Cardiac muscle cell (in vitro differentiated cells and primary cell): ENCODE measurements around the gene NCMAP. TPM values are rescaled to one million over a fixed set of nuclear protein-coding genes. Genes with fewer than 3 reads are reported as not detected.

Experiments used
- DNase-seq, 2 donors: peaks; one replicate each; pipeline versions ENCODE4 v3.0.0 to v3.0.0-alpha.2; 2010 to 2017; ENCODE audit warnings: low read depth in 1 of 2, low spot score in 1 of 2
- H3K27ac ChIP-seq: fragments of 200-600 bp; sonication (generic); 2 replicates; pipeline ENCODE4 v1.5.1; 2016
- H3K27me3 ChIP-seq: fragments of 200-600 bp; sonication (generic); 2 replicates; pipeline ENCODE4 v1.6.0; 2016; ENCODE audit warnings: control low read depth
- H3K36me3 ChIP-seq: fragments of 200-600 bp; sonication (generic); 2 replicates; pipeline ENCODE4 v1.5.1; 2016; ENCODE audit warnings: control low read depth
- H3K4me1 ChIP-seq: fragments of 200-600 bp; sonication (generic); 2 replicates; pipeline ENCODE4 v1.8.1; 2017; ENCODE audit warnings: low read depth, mild to moderate bottlenecking, mixed run types
- H3K4me3 ChIP-seq: fragments of 200-600 bp; sonication (generic); 2 replicates; pipeline ENCODE4 v1.5.1; 2016; ENCODE audit warnings: mild to moderate bottlenecking
- H3K9me3 ChIP-seq: fragments of 200-600 bp; sonication (generic); 2 replicates; pipeline ENCODE4 v1.5.1; 2017; ENCODE audit warnings: low read depth, mild to moderate bottlenecking, control low read depth
- polyA plus RNA-seq: library from polyadenylated mRNA; unstranded; fragments of >200 nt; fragmentation: Nextera tagmentation; extraction: Ambion mirVana; gene quantifications from 2 replicates; pipeline ENCODE4 v1.2.1, GENCODE V29; 2016
- total RNA-seq: library from RNA; depleted of rRNA; stranded (reverse); fragments of >200 nt; gene quantifications from 2 replicates; pipeline ENCODE4 v1.2.3, GENCODE V29; 2016
- TF ChIP-seq, protein P1 (sequence below): IDR thresholded peaks from 2 replicates; pipeline ENCODE4 v1.5.1; 2012; ENCODE audit warnings: low read depth, mild to moderate bottlenecking, low read length

NCMAP gene
- total and polyA plus RNA-seq, 2 experiments from 2014 or later, result not detected

DNA sequence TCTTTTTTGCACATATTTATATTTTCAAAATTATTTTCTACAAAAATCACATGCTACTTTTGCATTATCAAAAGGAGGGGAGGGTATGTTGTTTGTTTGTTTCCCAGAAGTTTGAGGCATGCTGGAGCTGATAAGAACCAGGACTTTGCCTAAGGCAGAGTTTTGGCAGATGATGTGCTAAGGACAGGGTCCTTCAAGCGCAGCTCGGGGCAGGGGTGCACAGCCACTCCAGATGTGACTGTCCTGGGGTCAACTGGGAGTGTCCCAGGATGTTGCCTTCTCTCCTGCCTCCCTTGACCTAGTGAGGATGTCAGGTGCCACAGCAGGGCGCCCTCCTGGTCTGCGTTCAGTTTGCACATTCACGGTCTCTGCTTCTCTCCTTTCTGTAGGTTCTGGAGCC is 44.7 kb downstream of the NCMAP start:
- DNase-seq, result no peak
- TF ChIP-seq, protein P1, sequence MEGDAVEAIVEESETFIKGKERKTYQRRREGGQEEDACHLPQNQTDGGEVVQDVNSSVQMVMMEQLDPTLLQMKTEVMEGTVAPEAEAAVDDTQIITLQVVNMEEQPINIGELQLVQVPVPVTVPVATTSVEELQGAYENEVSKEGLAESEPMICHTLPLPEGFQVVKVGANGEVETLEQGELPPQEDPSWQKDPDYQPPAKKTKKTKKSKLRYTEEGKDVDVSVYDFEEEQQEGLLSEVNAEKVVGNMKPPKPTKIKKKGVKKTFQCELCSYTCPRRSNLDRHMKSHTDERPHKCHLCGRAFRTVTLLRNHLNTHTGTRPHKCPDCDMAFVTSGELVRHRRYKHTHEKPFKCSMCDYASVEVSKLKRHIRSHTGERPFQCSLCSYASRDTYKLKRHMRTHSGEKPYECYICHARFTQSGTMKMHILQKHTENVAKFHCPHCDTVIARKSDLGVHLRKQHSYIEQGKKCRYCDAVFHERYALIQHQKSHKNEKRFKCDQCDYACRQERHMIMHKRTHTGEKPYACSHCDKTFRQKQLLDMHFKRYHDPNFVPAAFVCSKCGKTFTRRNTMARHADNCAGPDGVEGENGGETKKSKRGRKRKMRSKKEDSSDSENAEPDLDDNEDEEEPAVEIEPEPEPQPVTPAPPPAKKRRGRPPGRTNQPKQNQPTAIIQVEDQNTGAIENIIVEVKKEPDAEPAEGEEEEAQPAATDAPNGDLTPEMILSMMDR, result no peak
- no peaks in the 10 kb centered on the region for H3K27me3 ChIP-seq
- no peaks in the 10 kb centered on the region for H3K36me3 ChIP-seq
- no peak overlapping the region for H3K4me3 ChIP-seq
- no peaks in the 10 kb centered on the region for H3K9me3 ChIP-seq
- H3K27ac ChIP-seq, result no peak overlapping the region
- no peaks in the 10 kb centered on the region for H3K4me1 ChIP-seq

DNA sequence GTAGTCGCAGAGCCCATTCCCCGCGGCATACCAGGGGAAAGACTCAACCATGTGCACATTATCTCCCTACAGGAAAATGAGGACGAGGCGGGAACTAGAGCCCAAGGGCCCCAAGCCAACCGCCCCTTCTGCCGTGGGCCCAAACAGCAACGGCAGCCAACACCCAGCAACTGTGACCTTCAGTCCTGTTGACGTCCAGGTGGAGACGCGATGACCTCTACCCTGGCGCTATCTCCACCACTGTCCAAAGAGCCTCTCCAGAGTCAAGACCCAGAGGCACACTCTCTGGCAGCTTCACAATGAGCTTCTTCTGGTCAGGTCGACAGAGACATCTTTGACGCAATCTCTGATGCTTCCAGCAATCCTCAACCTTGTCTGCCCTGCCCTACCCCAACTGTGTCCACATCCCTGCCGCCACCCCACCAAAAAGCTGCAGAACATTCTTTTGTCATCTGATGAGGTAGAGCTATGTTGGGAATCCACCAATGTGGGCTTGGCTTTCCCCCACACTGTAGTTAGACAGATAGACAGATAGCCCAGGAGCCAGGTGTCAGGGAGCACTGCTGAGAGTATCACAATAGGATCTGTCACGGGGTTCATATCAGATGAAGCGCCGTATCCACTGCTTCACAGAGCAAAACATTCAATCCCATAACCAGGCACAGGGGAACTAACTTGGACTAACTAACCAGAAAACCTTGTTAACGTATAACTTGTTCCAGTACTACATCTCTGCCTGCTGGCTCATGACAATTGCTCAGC is 49.8 kb downstream of the NCMAP start:
- H3K4me3 ChIP-seq, result no peak overlapping the region

DNA sequence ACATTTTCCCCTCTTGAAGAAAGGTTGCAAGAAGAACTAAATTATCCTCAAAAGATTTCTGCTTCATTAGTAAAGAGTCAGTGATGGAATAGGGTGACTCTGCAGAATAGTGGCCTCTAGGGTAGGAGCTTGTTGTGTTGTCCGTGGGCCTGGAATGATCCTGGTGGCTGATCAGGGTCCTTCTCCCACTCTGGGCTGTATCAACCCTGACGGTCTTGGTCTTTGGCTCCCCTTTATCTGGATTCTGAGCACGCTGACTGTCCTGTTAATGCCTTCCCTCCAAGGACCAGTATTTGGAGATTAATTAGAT is 50.4 kb downstream of the NCMAP start:
- Histone ChIP-seq H3K4me3 (no peak overlapping the region), H3K4me1 (no peaks in the 10 kb centered on the region), H3K27me3 (no peaks in the 10 kb centered on the region), H3K27ac (no peak overlapping the region), H3K9me3 (no peaks in the 10 kb centered on the region), H3K36me3 (no peaks in the 10 kb centered on the region)
- TF ChIP-seq, protein P1, result no peak
- no peak for DNase-seq

More for the DNA sequence above, 49.8 kb downstream of the NCMAP start:
- H3K4me1 ChIP-seq, result no peaks in the 10 kb centered on the region
- H3K27ac ChIP-seq, result no peak overlapping the region
- no peaks in the 10 kb centered on the region for H3K36me3 ChIP-seq
- H3K27me3 ChIP-seq, result no peaks in the 10 kb centered on the region
- no peaks in the 10 kb centered on the region for H3K9me3 ChIP-seq
- TF ChIP-seq, protein P1, result no peak
- DNase-seq, result no peak

DNA sequence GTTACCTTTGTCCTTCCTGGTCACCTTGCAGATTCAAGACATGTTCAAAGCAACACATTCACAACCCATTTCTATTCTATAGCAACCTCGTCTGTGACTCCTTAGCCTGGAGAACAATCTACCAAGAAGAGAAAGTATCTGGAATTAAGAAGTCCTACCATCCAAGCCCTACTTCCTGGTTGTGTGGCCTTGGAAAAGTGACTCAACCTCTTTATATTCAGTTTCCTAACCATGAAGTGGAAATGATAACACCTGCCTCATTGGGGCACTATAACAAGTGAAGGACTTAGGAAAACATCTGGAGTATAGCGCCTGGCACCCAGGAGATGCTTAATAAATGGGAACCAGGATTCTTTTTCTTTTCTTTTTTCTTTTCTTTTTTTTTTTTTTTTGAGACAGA is 50.7 kb downstream of the NCMAP start:
- no peaks in the 10 kb centered on the region for H3K9me3 ChIP-seq
- no peak overlapping the region for H3K4me3 ChIP-seq
- no peaks in the 10 kb centered on the region for H3K36me3 ChIP-seq
- H3K27me3 ChIP-seq, result no peaks in the 10 kb centered on the region
- H3K27ac ChIP-seq, result no peak overlapping the region
- H3K4me1 ChIP-seq, result no peaks in the 10 kb centered on the region
- DNase-seq, result no peak
- TF ChIP-seq, protein P1, result no peak

DNA sequence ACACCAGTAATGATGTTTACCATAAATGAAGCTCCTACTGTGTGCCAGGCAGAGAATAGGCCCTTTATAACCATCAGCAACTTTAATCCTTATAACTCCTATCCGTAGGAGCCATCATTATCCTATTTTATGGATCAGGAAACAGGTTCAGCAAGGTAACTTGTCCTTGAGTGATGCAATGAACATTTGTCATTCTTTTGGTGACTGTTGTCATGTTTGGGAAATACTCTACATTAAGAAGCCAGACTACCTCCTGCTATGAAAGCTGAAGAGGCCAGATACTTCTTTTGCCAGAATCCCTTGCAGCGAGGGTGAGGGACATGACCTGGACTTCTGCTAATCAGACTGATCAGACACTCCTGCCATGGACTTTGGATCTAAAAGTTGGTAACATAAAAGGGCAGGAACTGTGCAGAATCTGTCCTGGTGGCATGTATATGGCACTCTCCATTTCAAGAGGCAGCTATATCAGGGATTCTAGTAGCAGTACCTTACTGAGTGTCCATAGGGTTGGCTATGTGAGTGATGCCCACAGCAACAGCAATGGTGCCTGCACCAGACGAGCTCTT is 54.1 kb downstream of the NCMAP start:
- no peaks in the 10 kb centered on the region for H3K4me1 ChIP-seq
- H3K27ac ChIP-seq, result no peak overlapping the region
- no peaks in the 10 kb centered on the region for H3K36me3 ChIP-seq
- no peak for DNase-seq
- H3K27me3 ChIP-seq, result no peaks in the 10 kb centered on the region
- H3K9me3 ChIP-seq, result no peaks in the 10 kb centered on the region
- H3K4me3 ChIP-seq, result no peak overlapping the region
- TF ChIP-seq, protein P1, result no peak
